ENCODE measurements around the gene THOP1. TPM values are rescaled to one million over a fixed set of nuclear protein-coding genes. Genes with fewer than 3 reads are reported as not detected.

Gene THOP1
- total RNA-seq, 2 experiments from 2014 or later, result 113 TPM

- Mint-ChIP-seq H3K27me3 (ENCODE audit: low read depth) (no peaks in the 10 kb centered on the region), H3K4me3 (no peak overlapping the region), H3K4me1 (ENCODE audit: low read depth) (peaks cover 13% of the 10 kb centered on the region), H3K9me3 (peaks cover 38% of the 10 kb centered on the region), H3K36me3 (ENCODE audit: low read depth) (peaks cover 47% of the 10 kb centered on the region), H3K27ac (no peak overlapping the region)
- CTCF ChIA-PET, result interaction anchor here (0.7 kb wide), 2 partner anchors 12 to 276 kb away, joined by 3 to 6 read pairs; no protein-coding TSS in a partner anchor
- no peak for DNase-seq
- intact Hi-C loops (cut with micrococcal nuclease), result no loop called here
Observed at GRCh38 chr19:2848616-2849015, 63.3 kb downstream of the THOP1 start.

GRCh38 chr19:2850256-2850925, 65.1 kb downstream of the THOP1 start:
- H3K9me3 Mint-ChIP-seq, result peaks cover 48% of the 10 kb centered on the region
- H3K27ac Mint-ChIP-seq, result peak overlapping the region; percentile 43
- no peak overlapping the region for H3K4me3 Mint-ChIP-seq
- peaks cover 13% of the 10 kb centered on the region for H3K4me1 Mint-ChIP-seq (ENCODE audit: low read depth)
- peaks cover 57% of the 10 kb centered on the region for H3K36me3 Mint-ChIP-seq (ENCODE audit: low read depth)
- CTCF ChIA-PET, result interaction anchor here (0.9 to 1.0 kb wide), 2 partner anchors 18 to 30 kb away, joined by 4 read pairs; partner anchors contain the start of gene ZNF554
- DNase-seq, result no peak
- intact Hi-C loops (cut with micrococcal nuclease), result loop anchor here (5.0 kb wide), 1 partner anchor 52 kb away; the partner anchor contains the start of gene ZNF57
- no peaks in the 10 kb centered on the region for H3K27me3 Mint-ChIP-seq (ENCODE audit: low read depth)

DNA sequence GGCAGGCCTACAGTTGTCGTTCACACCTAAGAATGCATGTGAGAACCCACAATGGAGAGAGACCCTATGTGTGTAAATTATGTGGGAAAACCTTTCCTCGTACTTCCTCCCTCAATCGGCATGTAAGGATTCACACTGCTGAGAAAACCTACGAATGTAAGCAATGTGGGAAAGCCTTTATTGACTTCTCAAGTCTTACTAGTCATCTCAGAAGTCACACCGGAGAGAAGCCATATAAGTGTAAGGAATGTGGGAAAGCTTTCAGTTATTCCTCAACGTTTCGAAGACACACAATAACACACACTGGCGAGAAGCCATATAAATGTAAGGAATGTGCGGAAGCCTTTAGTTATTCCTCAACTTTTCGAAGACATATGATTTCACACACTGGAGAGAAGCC, 67.3 kb downstream of the THOP1 start:
- peaks cover 29% of the 10 kb centered on the region for H3K4me1 Mint-ChIP-seq (ENCODE audit: low read depth)
- DNase-seq, result no peak
- intact Hi-C loops (cut with micrococcal nuclease), result loop anchor here (5.0 kb wide), 1 partner anchor 50 kb away; the partner anchor contains the start of gene ZNF57
- no peak overlapping the region for H3K27ac Mint-ChIP-seq
- H3K4me3 Mint-ChIP-seq, result no peak overlapping the region
- H3K9me3 Mint-ChIP-seq, result peaks cover 50% of the 10 kb centered on the region
- CTCF ChIA-PET, result interaction anchor here (1.1 kb wide), 1 partner anchor 11 kb away, joined by 4 read pairs; the partner anchor contains the start of gene ZNF555
- H3K36me3 Mint-ChIP-seq (ENCODE audit: low read depth), result peaks cover 50% of the 10 kb centered on the region
- H3K27me3 Mint-ChIP-seq (ENCODE audit: low read depth), result no peaks in the 10 kb centered on the region

- no peaks in the 10 kb centered on the region for H3K27me3 Mint-ChIP-seq (ENCODE audit: low read depth)
- H3K4me1 Mint-ChIP-seq (ENCODE audit: low read depth), result peaks cover 32% of the 10 kb centered on the region
- no peak for DNase-seq
- H3K4me3 Mint-ChIP-seq, result no peak overlapping the region
- CTCF ChIA-PET, result interaction anchor here (1.1 kb wide), 1 partner anchor 12 kb away, joined by 4 read pairs; the partner anchor contains the start of gene ZNF555
- peaks cover 49% of the 10 kb centered on the region for H3K36me3 Mint-ChIP-seq (ENCODE audit: low read depth)
- intact Hi-C loops (cut with micrococcal nuclease), result loop anchor here (5.0 kb wide), 1 partner anchor 49 kb away; the partner anchor contains the start of gene ZNF57
- peaks cover 50% of the 10 kb centered on the region for H3K9me3 Mint-ChIP-seq
- H3K27ac Mint-ChIP-seq, result no peak overlapping the region
Observed at GRCh38 chr19:2853015-2853606, 67.8 kb downstream of the THOP1 start.

DNA sequence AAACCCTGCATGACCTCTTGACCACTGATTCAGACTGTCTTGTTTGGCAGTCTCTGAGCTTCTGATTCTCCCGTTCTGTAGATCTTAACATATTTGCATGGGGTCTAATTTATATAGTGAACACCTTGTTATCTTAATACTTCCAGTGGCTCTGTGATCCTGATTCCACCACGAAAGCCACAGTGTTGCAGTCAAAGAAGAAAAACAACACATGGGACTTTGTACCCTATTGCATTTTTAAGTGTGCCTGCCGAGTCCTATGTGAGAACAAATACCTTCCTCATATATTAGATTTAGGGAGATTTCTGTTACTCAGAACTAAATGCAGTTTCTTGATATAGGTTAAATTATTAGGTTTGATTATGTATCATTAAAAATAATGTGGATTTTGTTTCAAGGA, 69.5 kb downstream of the THOP1 start:
- peaks cover 34% of the 10 kb centered on the region for H3K4me1 Mint-ChIP-seq (ENCODE audit: low read depth)
- H3K27me3 Mint-ChIP-seq (ENCODE audit: low read depth), result no peaks in the 10 kb centered on the region
- peaks cover 51% of the 10 kb centered on the region for H3K36me3 Mint-ChIP-seq (ENCODE audit: low read depth)
- H3K9me3 Mint-ChIP-seq, result peaks cover 50% of the 10 kb centered on the region
- H3K27ac Mint-ChIP-seq, result no peak overlapping the region
- CTCF ChIA-PET, result no interaction called here
- intact Hi-C loops (cut with micrococcal nuclease), result loop anchor here (5.0 kb wide), 1 partner anchor 47 kb away; the partner anchor contains the start of gene ZNF57
- no peak overlapping the region for H3K4me3 Mint-ChIP-seq
- DNase-seq, result no peak

DNA sequence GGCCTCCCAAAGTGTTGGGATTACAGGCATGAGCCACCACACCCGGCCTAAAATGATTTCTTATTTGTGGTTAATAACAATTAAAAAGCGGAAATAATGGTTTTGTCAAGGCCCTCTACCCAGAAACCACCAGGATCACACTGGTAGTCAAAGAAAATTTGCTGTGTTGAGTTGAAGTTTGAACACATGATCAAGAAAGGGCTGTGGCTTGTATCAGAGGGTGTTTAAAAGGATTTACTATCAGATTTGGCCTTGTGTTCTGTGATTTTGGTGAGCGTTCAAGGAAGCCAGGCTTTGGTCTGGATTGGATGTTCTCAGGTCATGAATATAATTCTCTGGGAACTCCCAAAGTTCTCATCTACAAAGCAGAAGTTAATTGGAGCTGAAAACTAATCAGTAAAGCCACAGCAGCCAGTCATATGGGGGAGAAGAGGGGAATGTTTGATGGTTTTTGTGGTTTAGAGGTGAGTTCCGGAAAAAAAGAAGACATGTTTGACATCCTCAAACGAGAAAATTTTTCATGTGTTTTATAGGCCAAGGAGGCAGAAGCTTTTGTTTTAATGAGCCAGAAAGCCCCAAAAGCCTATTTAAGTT, 71.3 kb downstream of the THOP1 start:
- H3K4me3 Mint-ChIP-seq, result no peak overlapping the region
- H3K4me1 Mint-ChIP-seq (ENCODE audit: low read depth), result peaks cover 23% of the 10 kb centered on the region
- intact Hi-C loops (cut with micrococcal nuclease), result loop anchor here (1.0 kb wide), 1 partner anchor 15 kb away; the partner anchor contains the start of gene ZNF555
- H3K27me3 Mint-ChIP-seq (ENCODE audit: low read depth), result no peaks in the 10 kb centered on the region
- H3K9me3 Mint-ChIP-seq, result peaks cover 37% of the 10 kb centered on the region
- DNase-seq, result peak; percentile 52
- H3K27ac Mint-ChIP-seq, result peak overlapping the region; percentile 57
- H3K36me3 Mint-ChIP-seq (ENCODE audit: low read depth), result peaks cover 38% of the 10 kb centered on the region
- CTCF ChIA-PET, result interaction anchor here (1.0 to 1.2 kb wide), 3 partner anchors 15 to 74 kb away, joined by 3 to 6 read pairs (median 3); partner anchors contain the start of genes SGTA and ZNF555

DNA sequence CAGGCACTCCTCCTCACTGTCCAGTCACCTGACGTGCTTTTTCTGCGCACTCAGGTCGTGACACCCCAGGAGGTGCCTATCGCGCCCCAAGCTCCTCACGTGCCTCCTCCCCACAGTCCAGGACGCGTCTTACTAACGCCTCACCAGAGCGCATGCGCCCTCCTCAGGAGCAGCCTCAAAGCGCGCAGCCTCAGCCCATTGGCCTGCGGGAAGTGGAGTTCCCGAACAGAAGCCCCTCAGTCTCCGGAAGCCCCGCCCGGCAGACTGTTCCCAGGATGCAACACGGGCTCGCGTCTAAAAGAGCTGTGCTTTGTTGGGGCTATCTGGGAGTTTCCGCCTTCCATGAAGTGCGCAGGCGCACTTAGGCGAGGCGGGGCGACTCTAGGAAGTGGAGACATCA, 73.6 kb downstream of the THOP1 start:
- Mint-ChIP-seq H3K4me1 (ENCODE audit: low read depth) (peaks cover 23% of the 10 kb centered on the region), H3K9me3 (peaks cover 16% of the 10 kb centered on the region), H3K4me3 (no peak overlapping the region), H3K27ac (no peak overlapping the region), H3K36me3 (ENCODE audit: low read depth) (peaks cover 15% of the 10 kb centered on the region), H3K27me3 (ENCODE audit: low read depth) (no peaks in the 10 kb centered on the region)
- CTCF ChIA-PET, result interaction anchor here (0.8 kb wide), 1 partner anchor 14 kb away, joined by 3 read pairs; no protein-coding TSS in a partner anchor
- no peak for DNase-seq
- intact Hi-C loops (cut with micrococcal nuclease), result no loop called here

GRCh38 chr19:2863816-2864215, 78.5 kb downstream of the THOP1 start:
- H3K4me3 Mint-ChIP-seq, result no peak overlapping the region

More at GRCh38 chr19:2863816-2864215, 78.5 kb downstream of the THOP1 start:
- CTCF ChIA-PET, result no interaction called here
- Mint-ChIP-seq H3K27ac (no peak overlapping the region), H3K4me1 (ENCODE audit: low read depth) (no peaks in the 10 kb centered on the region), H3K9me3 (peaks cover 2% of the 10 kb centered on the region), H3K36me3 (ENCODE audit: low read depth) (no peaks in the 10 kb centered on the region), H3K27me3 (ENCODE audit: low read depth) (no peaks in the 10 kb centered on the region)
- intact Hi-C loops (cut with micrococcal nuclease), result no loop called here
- DNase-seq, result no peak

Other genes with a start within 250 kb of the THOP1 start
- gene GNG7, start 82.8 kb upstream of the THOP1 start, total RNA-seq, result 1 to 10 TPM in 1 of 2 experiments, under 1 TPM in 1; 0.74 to 1.1 TPM
- under 1 TPM; 0.07 to 0.24 TPM for gene DIRAS1, start 64.1 kb upstream of the THOP1 start, total RNA-seq
- 10 to 100 TPM; 20.1 to 23.2 TPM for gene SLC39A3, start 45.5 kb upstream of the THOP1 start, total RNA-seq
- gene SGTA, start 2.2 kb upstream of the THOP1 start, total RNA-seq, result 10 to 100 TPM; 44.3 to 44.6 TPM
- gene ZNF554, start 34.4 kb downstream of the THOP1 start, total RNA-seq, result 1 to 10 TPM; 1.2 to 1.4 TPM
- 1 to 10 TPM; 1.7 to 3.0 TPM for gene ZNF555, start 56.0 kb downstream of the THOP1 start, total RNA-seq
- not detected for gene ZNF556, start 81.8 kb downstream of the THOP1 start, total RNA-seq
- gene ZNF57, start 115.4 kb downstream of the THOP1 start, total RNA-seq, result 1 to 10 TPM; 3.9 to 4.7 TPM
- gene ZNF77, start 159.5 kb downstream of the THOP1 start, total RNA-seq, result 1 to 10 TPM; 3.7 to 3.9 TPM
- gene TLE6, start 192.1 kb downstream of the THOP1 start, total RNA-seq, result 1 to 10 TPM in 1 of 2 experiments, under 1 TPM in 1; 0.52 to 1.6 TPM
- 1 to 10 TPM; 6.5 to 7.2 TPM for gene TLE2, start 243.8 kb downstream of the THOP1 start, total RNA-seq

Data from activated naive CD4-positive, alpha-beta T cell treated with anti-CD3 and anti-CD28 coated beads for 36 hours (primary cell).